Dermis lymphatic vessel endothelial cell (primary cell): ENCODE measurements around the gene SPX. TPM values are rescaled to one million over a fixed set of nuclear protein-coding genes. Genes with fewer than 3 reads are reported as not detected.

Experiments used
- total RNA-seq: library from RNA; depleted of rRNA; stranded (reverse); fragments of >200 nt; gene quantifications from 2 replicates; pipeline ENCODE4 v1.2.1, GENCODE V29; 2014

SPX gene
- under 0.01 and 0.22 TPM in 2 replicates for total RNA-seq

GRCh38 chr12:21526053-21526452 lies at the start of gene SPX:
SPX (plus strand) TSS chr12:21526296; CDS start chr12:21526473, 177 bp downstream.

GRCh38 chr12:21501258-21502163 lies 24.6 kb upstream of the SPX start, which contains the start of the genes GOLT1B and RECQL:
GOLT1B (plus strand) TSS chr12:21501789; CDS start chr12:21501924, 135 bp downstream.
RECQL (minus strand) TSS chr12:21501635; CDS start chr12:21499570, 2,065 bp downstream.

Other genes starting within 250 kb of the SPX start
- gene SLCO1A2, start 191.4 kb upstream of the SPX start, total RNA-seq, result not detected in 2 replicates
- not detected in 2 replicates for gene IAPP, start 153.4 kb upstream of the SPX start, total RNA-seq
- 6.7 and 7.0 TPM in 2 replicates for gene PYROXD1, start 88.6 kb upstream of the SPX start, total RNA-seq
- gene RECQL, start 24.7 kb upstream of the SPX start, total RNA-seq, result 94.9 and 111 TPM in 2 replicates
- 17.4 and 23.2 TPM in 2 replicates for gene GOLT1B, start 24.5 kb upstream of the SPX start, total RNA-seq
- gene GYS2, start 78.6 kb downstream of the SPX start, total RNA-seq, result not detected in 2 replicates
- 166 and 186 TPM in 2 replicates for gene LDHB, start 131.5 kb downstream of the SPX start, total RNA-seq
- gene KCNJ8, start 248.4 kb downstream of the SPX start, total RNA-seq, result under 0.01 and 0.09 TPM in 2 replicates